ENCODE results near the gene UBA6.
"Not testable (repeated sequence)": the region's sequence is repeated elsewhere in the genome, so short reads cannot be mapped to it uniquely, and the experiment has no call there.

Gene UBA6

DNA sequence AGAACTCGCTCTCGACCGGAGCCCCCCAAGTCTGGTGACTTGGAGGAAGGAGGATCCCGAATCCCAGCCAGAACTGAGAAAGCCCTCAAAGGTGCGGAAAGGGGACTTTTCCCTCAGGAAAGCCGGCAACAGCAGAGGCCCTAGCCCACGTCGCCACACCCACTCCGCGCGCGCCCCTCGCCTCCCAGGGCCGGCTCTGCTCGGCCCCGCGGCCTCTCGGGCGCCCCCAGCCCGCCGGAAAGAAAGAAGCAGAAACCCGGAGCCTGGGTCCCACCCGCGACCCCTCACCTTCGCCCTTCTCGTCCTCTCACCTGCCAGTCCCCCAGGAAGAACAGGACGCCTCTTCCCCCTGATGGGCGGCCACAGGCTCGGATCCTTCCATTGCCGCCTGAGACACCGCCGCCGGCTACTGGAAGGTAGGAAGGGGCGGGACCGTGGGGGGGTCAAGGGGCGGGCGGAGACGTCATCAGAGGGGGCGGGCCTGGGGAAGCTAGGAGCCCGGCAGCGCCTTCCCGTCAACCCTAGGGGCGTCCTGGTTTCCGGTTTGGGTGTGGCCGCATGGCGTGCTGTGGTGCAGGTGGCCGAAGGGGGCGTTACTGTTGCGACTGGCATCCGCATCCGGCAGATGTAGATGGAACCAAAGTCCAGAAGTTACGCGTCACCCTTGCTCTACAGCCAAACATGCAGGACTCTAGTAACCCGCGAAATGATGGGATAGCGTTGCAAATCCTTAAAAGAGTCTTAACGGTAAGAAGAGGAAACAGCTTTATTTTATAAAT, at the start of gene UBA6:
Gene UBA6 (minus strand): TSS at position 418 of the 779 bp plus-strand sequence. CDS start 36 bp downstream, at position 382.
- DNase-seq: peak; percentile 93 to 95

DNA sequence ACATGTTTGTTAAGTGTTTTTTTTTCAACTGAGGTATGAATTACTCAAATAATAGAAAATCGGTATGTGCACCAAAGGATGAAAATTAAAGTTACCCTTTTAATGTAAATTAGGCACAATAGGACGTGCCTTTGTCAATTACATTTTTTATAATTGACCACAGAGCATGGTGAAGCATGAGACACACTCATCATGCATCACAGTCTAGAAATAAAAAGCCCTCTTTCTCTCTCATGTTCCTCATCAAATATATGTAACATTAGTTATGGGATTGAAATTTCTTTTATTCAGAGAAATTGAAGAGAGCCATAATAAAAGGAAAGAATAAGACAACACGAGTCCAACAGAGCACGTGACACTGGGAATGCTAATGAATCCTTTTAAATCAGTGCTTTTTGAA, 49.7 kb upstream of the UBA6 start:
- DNase-seq: no peak

DNA sequence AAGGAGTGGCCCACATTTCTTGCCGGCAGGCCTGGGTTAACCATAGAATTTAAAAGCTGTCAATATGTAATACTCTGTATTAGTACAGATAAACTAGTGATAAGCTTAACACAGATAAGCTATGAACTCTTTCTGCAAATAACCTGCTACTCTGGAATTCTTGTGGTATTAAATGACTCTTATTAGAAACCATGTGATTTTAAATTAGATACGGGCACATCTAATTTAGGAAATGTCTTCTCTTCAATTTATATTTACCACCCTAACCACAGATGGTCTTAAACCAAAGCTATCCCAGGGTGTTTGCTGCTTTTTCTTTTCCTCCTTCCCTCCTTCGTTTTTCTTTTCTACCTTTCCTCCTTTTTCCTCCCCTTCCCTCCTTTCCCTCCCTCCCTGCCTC, 48.3 kb upstream of the UBA6 start:
- no peak for DNase-seq

GRCh38 chr4:67746797-67747495, 46.0 kb upstream of the UBA6 start:
- DNase-seq: peak; percentile 85 to 88

DNA sequence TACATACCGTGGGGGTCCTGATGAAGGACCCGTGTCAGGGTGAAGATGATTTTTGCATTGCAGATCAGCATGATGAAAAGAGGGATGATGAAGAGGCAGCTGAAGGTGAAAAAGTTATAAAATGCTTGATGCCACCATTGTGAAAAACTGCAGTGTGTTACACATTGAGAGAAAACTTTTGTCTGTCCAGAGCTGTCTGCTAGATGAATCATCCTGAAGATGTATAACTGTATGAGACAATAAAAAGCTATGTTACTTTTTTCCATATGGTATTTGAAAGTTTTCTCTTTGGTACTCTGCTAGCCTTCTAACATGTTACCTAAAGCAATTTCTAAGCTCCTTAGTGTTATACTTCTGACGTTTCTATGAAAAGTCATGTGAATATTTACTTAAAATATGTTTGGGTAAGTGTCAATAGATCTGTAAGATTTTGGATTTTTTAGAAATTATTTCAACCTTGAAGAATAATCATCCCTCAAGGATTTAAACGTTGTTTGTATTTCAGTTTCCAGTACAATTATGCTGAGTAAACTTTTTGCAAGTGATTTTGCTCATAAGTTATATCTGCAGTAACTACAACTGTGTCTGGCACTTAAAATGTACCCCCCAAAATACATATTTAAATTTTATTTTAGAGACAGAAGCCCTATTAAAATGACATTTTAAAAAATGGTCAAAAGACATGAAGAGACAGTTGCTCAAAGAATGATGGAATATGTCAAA, 43.8 kb upstream of the UBA6 start:
- no peak for DNase-seq

GRCh38 chr4:67743194-67743593, 42.2 kb upstream of the UBA6 start:
- DNase-seq: no peak

DNA sequence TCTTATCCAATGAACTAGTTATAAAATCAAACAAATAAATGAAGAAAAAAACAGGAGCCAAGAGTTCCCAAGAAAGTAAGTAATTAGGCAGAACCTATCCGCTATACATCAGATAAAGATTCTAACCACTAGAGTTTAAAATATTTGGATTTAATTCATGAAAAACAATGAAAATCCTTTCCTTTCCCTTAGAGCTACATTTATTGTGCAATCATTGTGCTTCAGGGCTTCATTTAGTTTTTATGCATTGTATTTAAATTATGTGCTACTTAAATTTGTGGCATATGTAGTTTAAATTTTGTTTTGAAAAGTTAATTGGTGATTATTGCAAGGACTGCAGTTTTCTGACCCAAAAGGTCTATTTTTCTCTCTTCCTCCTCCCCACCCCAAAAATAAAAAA, 35.3 kb upstream of the UBA6 start:
- DNase-seq: no peak

- DNase-seq: no peak
Observed at GRCh38 chr4:67735325-67735724, 34.4 kb upstream of the UBA6 start.

DNA sequence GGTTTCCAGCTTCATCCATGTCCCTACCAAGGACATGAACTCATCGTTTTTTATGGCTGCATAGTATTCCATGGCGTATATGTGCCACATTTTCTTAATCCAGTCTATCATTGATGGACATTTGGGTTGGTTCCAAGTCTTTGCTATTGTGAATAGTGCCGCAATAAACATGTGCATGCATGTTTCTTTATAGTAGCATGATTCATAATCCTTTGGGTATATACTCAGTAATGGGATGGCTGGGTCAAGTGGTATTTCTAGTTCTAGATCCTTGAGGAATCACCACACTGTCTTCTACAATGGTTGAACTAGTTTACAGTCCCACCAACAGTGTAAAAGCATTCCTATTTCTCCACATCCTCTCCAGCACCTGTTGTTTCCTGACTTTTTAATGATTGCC, 29.6 kb upstream of the UBA6 start:
- DNase-seq: not testable (repeated sequence)

- DNase-seq: no peak
Observed at GRCh38 chr4:67727124-67727850, 26.3 kb upstream of the UBA6 start.

DNA sequence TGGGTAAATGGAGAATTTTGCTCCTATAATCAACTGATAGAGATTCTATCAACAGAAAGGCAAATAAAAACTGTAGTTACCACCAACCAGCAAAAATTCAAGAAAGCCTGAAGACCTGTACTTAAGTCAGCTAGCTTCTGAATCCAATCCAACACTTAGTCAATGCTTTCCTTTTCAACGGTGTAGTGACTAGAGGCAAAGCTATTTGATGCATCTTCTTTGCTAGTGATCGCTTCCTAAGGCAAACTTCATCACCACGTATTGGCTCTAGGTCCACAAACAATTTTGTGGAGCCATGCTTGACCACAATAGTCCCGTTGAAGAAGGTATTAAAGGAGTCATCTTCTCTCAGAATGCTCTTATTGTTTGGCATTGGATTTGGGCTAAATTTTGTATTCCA, 25.0 kb upstream of the UBA6 start:
- no peak for DNase-seq

DNA sequence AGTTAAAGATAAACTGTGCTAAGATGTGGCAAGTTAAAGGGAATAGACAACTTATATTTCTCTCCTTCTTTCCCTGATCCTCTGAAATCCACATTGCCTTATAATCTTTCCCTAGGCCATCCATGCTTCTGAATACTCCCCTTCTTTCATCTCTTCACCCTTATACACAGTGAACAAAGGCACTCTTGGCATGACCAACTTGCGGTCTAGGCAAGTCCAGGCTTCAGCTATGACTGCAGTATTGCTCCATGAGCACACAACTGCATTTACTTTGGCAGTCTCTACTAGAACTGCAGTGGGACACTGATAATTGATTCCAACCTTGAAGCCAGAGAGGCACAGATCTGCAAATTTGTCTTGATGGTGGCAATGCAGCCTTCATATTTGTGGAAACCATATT, 24.2 kb upstream of the UBA6 start:
- no peak for DNase-seq

DNA sequence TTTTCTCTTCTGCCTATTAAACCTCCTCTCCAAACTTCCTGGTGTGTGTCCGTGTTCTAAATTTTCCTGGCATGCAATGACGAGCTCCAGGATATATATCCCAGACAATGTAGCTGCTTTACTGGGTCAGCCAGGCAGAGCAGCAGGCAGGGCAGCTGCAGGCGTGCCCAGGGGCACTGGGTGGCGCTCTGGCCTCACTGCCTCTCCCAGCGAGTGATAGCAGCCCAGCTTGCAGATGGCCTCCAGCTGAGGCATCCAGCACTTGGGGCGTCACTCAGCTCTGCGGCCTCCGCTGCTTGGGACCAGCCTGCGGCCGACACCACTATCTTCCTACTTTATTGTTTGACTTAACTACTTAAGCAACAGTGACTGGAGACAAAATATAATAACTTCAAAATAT, 23.0 kb upstream of the UBA6 start:
- no peak for DNase-seq

DNA sequence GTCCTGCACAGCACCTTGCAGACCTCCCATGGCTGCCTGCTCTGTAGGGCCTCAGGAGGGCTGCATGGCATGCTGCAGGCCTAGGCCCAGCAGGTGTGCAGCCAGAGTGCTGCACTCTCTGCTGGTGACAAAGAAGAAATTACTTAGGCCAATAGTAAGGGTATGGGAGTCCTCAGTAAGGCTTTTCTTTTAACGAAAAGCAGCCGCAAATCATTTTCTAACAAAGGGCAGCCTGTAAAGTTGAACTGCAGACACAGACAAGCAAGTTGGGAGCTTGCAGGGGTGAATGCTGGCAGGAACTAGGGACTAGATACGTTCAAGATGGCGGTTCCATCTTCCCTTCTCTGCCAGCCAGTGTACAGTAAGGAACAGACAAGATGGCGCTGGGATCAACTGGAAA, 22.4 kb upstream of the UBA6 start:
- no peak for DNase-seq

GRCh38 chr4:67721770-67722597, 21.0 kb upstream of the UBA6 start:
- no peak for DNase-seq

DNA sequence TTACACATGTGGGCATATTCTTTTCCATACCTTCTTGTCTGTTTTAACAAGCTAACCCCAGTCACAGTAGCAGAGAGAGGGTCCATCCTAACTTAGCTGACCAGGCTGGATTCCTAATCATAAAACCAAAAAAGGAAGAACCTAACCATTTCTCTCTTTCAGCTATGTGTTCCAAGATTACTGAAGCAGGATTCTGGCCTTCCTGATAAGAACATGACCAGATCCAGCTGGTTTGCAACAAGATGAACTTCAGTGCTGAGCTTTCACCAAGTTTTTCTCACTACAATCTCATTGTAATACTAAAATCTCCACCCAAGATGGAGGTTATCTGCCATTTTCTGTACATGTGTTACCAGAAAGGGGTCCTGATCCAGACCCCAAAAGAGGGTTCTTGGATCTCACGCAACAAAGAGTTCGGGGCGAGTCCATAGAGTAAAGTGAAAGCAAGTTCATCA, 20.4 kb upstream of the UBA6 start:
- no peak for DNase-seq

DNA sequence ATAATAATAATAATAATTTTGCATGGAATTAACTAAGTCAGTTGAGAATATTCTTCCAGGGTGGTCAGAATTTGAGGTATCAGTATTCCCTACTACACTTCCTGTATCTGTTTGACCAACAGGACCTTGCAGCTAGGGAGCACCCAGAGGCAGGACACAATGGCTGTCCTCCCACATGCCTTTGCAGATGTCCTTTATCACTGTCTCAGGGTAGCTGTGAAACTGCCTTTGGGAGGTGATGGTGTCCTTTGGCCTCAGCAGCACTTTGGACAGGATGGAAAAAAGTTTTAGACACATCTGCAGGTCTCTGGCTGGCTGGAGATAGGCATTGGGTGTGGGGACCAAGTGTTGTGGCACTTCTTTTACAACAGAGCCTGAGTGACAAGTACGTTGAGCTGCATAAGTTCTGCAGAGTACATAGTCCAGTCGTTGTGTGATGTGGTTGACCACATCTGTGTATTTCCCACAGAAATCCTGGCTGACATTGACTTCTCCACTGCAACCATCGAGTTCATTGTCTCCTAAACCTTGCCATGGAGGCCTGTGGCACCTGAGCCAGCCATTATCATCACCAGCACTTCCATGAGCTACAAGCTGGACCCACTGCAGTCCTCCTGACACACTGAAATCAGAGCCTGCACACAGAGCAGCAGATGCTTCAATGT, 19.1 kb upstream of the UBA6 start:
- DNase-seq: no peak

DNA sequence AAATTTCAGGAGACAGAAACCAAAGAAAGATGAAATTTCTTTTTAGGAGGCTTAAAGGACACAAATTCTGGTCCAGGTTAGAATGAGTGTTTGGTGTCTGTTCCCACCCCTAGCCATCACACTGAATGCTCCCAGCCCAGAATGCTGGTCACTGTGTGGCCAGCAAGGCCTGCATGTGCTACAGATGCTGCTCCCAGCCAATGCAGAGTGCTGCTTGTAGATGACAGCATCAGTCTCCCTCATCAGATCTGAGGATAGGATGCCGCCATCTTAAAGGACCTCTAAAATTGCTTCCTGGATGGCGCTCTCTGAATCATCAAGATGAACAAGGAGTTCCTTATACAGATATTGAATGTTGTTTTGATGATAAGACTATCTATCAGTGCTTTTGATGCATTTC, 17.9 kb upstream of the UBA6 start:
- no peak for DNase-seq

DNA sequence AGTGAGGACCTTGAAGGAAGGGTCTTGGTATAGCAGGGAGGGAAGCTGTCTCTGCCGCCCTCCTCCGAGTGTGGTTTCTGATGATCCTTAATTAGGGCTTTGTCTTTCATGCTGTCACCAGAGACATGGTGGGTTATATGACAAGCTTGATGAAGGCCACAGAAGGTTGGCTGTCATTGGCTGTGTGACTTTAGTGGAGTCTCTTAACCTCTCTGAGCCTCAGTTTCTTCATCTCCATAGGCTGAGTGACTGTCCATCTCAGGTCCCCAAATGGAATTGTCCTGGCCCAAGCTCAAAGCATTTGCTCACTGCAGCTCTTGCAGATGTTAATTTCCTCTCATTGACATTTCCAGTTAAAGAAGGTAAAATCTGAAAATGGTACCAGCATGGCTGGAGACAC, 16.6 kb upstream of the UBA6 start:
- no peak for DNase-seq

- DNase-seq: no peak
Observed at GRCh38 chr4:67714955-67715354, 14.0 kb upstream of the UBA6 start.

DNA sequence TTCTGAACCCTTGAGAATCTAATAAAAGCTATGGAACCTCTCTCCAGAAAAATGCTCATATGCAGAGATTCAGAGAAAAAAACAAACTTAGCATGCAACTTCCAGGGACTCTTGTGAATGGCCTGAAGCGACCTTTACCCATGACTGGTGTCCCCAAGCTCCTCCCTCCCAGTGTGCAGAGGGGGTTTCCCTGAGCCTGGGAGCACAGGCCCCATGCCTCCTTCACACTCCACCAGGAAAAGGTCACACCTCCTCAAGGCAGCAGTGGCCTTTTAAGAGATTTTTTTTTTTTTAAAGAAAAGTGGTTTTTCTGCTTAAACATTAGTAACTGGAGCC, 13.3 kb upstream of the UBA6 start:
- DNase-seq: no peak
